Measurements from ENCODE around the gene FASN. TPM values are rescaled to one million over a fixed set of nuclear protein-coding genes. Genes with fewer than 3 reads are reported as not detected.

FASN gene
- total RNA-seq, 4 donors from 2014 or later = 141 to 424 (median 233) TPM

GRCh38 chr17:82081966-82082365, 16.1 kb downstream of the FASN start:
- intact Hi-C loops (cut with DNase I; ENCODE audit: low total_unique reads) = no loop called here
- no peak for DNase-seq (ENCODE audit: low spot score in 2 of 2)
- TF ChIP-seq POLR2A (IDR thresholded peaks at IDR 0.05) = no peak
- TF ChIP-seq, protein P1, sequence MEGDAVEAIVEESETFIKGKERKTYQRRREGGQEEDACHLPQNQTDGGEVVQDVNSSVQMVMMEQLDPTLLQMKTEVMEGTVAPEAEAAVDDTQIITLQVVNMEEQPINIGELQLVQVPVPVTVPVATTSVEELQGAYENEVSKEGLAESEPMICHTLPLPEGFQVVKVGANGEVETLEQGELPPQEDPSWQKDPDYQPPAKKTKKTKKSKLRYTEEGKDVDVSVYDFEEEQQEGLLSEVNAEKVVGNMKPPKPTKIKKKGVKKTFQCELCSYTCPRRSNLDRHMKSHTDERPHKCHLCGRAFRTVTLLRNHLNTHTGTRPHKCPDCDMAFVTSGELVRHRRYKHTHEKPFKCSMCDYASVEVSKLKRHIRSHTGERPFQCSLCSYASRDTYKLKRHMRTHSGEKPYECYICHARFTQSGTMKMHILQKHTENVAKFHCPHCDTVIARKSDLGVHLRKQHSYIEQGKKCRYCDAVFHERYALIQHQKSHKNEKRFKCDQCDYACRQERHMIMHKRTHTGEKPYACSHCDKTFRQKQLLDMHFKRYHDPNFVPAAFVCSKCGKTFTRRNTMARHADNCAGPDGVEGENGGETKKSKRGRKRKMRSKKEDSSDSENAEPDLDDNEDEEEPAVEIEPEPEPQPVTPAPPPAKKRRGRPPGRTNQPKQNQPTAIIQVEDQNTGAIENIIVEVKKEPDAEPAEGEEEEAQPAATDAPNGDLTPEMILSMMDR (IDR thresholded peaks at IDR 0.05) = no peak
- no peak overlapping the region for H3K4me3 ChIP-seq (ENCODE audit: low read depth, poor library complexity, severe bottlenecking)
- 90 to 92% methylated on average over 21 to 22 of the region's 22 CpGs for WGBS, 2 donors

DNA sequence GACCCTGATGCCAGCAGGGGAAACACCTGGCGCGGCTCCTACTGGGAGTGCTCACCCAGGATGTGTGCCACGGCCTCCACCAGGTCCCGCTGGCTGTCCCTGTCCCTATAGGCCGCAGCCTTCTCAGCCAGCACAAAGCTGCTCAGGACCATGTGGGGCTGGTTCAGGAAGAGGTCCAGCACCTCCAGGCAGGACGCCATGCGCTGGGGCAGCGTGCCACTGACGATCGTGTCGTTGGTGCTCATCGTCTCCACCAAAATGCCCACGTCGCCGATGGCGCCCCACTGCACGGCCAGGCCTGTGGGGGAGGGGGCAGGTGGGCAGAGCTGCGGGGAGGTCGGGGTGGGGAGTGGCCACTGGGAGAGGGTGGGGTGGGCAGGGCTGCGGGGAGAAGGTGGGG, 16.5 kb downstream of the FASN start:
- 94% methylated on average over 12 of the region's 20 CpGs; no CpG with 5 or more reads in 1 of the 2 donors for WGBS, 2 donors
- TF ChIP-seq, protein P1 (IDR thresholded peaks at IDR 0.05) = no peak
- no peak for TF ChIP-seq POLR2A (IDR thresholded peaks at IDR 0.05)
- no peak overlapping the region for H3K4me3 ChIP-seq (ENCODE audit: low read depth, poor library complexity, severe bottlenecking)
- intact Hi-C loops (cut with DNase I; ENCODE audit: low total_unique reads) = no loop called here
- no peak for DNase-seq (ENCODE audit: low spot score in 2 of 2)

- no peak overlapping the region for H3K4me3 ChIP-seq (ENCODE audit: low read depth, poor library complexity, severe bottlenecking)
- intact Hi-C loops (cut with DNase I; ENCODE audit: low total_unique reads) = no loop called here
- no peak for TF ChIP-seq POLR2A (IDR thresholded peaks at IDR 0.05)
- no peak for DNase-seq (ENCODE audit: low spot score in 2 of 2)
- 92 to 95% methylated on average over 31 to 38 of the region's 44 CpGs for WGBS, 2 donors
Observed at GRCh38 chr17:82080789-82081464, 17.1 kb downstream of the FASN start.

DNA sequence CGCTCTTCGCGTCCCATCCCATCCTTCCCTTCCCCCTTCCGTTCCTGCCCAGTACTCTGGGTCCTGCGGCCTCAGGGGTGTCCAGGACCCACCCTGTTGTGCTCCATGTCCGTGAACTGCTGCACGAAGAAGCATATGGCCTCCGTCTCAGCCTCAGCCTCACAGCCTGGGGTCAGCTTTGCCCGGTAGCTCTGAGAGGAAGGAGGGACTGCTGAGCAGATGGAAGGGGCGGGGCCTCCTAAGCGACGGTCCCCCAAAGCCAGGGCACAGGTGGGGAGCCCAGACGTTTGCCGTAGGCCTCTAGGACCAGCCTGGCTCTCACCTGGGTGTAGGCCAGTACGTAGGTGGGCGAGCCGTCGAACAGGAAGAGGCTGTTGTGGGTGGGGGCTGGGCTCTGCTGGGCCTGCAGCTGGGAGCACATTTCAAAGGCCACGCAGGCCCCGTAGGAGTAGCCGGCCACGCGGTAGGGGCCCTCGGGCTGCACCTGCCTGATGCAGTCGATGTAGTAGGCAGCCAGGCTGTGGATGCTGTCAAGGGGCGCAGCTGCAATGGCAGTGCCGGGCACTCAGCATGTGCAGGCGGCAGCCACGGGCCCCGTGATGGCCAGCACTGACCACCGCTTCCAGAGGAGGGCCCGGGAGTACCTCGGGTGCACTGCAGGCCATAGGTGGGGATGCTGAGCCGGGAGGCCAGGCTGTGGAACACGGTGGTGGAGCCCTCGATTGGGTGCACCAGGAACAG, 17.8 kb downstream of the FASN start:
- no peak for DNase-seq (ENCODE audit: low spot score in 2 of 2)
- intact Hi-C loops (cut with DNase I; ENCODE audit: low total_unique reads) = no loop called here
- H3K4me3 ChIP-seq (ENCODE audit: low read depth, poor library complexity, severe bottlenecking) = no peak overlapping the region
- WGBS, 2 donors = 89 to 90% methylated on average over 31 to 32 of the region's 36 CpGs
- TF ChIP-seq, protein P1 (IDR thresholded peaks at IDR 0.05) = no peak
- no peak for TF ChIP-seq POLR2A (IDR thresholded peaks at IDR 0.05)

- 93 to 94% methylated on average over 43 to 44 of the region's 47 CpGs for WGBS, 2 donors
- no peak for DNase-seq (ENCODE audit: low spot score in 2 of 2)
- no peak overlapping the region for H3K4me3 ChIP-seq (ENCODE audit: low read depth, poor library complexity, severe bottlenecking)
- intact Hi-C loops (cut with DNase I; ENCODE audit: low total_unique reads) = no loop called here
- TF ChIP-seq, protein P1 (IDR thresholded peaks at IDR 0.05) = no peak
- TF ChIP-seq POLR2A (IDR thresholded peaks at IDR 0.05) = no peak
Observed at GRCh38 chr17:82079001-82079677, 18.9 kb downstream of the FASN start.

GRCh38 chr17:82078433-82078832, 19.6 kb downstream of the FASN start:
- no peak for TF ChIP-seq POLR2A (IDR thresholded peaks at IDR 0.05)
- TF ChIP-seq, protein P1 (IDR thresholded peaks at IDR 0.05) = no peak
- no peak overlapping the region for H3K4me3 ChIP-seq (ENCODE audit: low read depth, poor library complexity, severe bottlenecking)
- intact Hi-C loops (cut with DNase I; ENCODE audit: low total_unique reads) = no loop called here
- no peak for DNase-seq (ENCODE audit: low spot score in 2 of 2)
- 92 to 93% methylated on average over 18 of the region's 18 CpGs for WGBS, 2 donors
